Aorta (tissue), 5 donors: Measurements from ENCODE around the gene ABCC11. TPM values are rescaled to one million over a fixed set of nuclear protein-coding genes. Genes with fewer than 3 reads are reported as not detected.

Source experiments
- ATAC-seq: fragments of 200-7000 bp; cut with Tn5 transposase; one replicate; pipeline ENCODE4 v1.9.1; 2022; ENCODE audit warnings: moderate library complexity; ENCODE audit not compliant: low FRiP score
- DNase-seq, 2 donors: peaks; one replicate each; pipeline ENCODE4 v3.0.0-alpha.2; 2020
- H3K27ac ChIP-seq, 2 donors: one replicate each; pipeline ENCODE4 v1.5.1; 2013; ENCODE audit warnings: low read length in 2 of 2, mild to moderate bottlenecking in 2 of 2, moderate library complexity in 2 of 2, control low read depth in 1 of 2, inconsistent platforms in 1 of 2, low read depth in 1 of 2
- H3K27me3 ChIP-seq, 2 donors: one replicate each; pipeline ENCODE4 v1.6.1; 2013; ENCODE audit warnings: control low read depth in 1 of 2, low read length in 1 of 2, mild to moderate bottlenecking in 1 of 2, moderate library complexity in 1 of 2; ENCODE audit not compliant: insufficient read depth in 2 of 2, control insufficient read depth in 1 of 2
- H3K36me3 ChIP-seq, 2 donors: one replicate each; pipeline ENCODE4 v1.6.1; 2013; ENCODE audit warnings: control low read depth in 1 of 2, low read length in 1 of 2, mild to moderate bottlenecking in 1 of 2; ENCODE audit not compliant: insufficient read depth in 2 of 2, control insufficient read depth in 1 of 2
- H3K4me1 ChIP-seq, 2 donors: one replicate each; pipeline ENCODE4 v1.6.1; 2013; ENCODE audit warnings: low read length in 2 of 2, control low read depth in 1 of 2, mild to moderate bottlenecking in 1 of 2, moderate library complexity in 1 of 2; ENCODE audit not compliant: insufficient read depth in 2 of 2, control insufficient read depth in 1 of 2
- H3K4me3 ChIP-seq, 2 donors: one replicate each; pipeline ENCODE4 v1.5.1; 2013; ENCODE audit warnings: low read length in 2 of 2, control low read depth in 1 of 2, mild to moderate bottlenecking in 1 of 2
- H3K9me3 ChIP-seq: one replicate; pipeline ENCODE4 v1.6.1; 2013; ENCODE audit warnings: mild to moderate bottlenecking, low read length; ENCODE audit not compliant: control insufficient read depth
- WGBS, 2 donors: extraction: QIAGEN DNeasy Blood & Tissue Kit; methylation state at CpG; one replicate each; pipeline ENCODE4 v1.1.7; 2013; 5-methylcytosine and 5-hydroxymethylcytosine counted together
- intact Hi-C, 2 donors: fragments of 100-400 bp; cut with DNase I; formaldehyde crosslinking; loops; one replicate each; pipeline versions ENCODE4 v1.14.2 to v1.15.0; 2022
- polyA plus RNA-seq, 2 donors: library from polyadenylated mRNA; stranded (reverse); fragments of 200-250 nt; gene quantifications; one replicate each; pipeline ENCODE4 v1.2.3, GENCODE V29; 2013
- total RNA-seq, 2 donors: library from RNA; stranded (reverse); fragmentation: NEBNext Ultra II Directional; extraction: Animal tissue kit (Norgen Biotek cat#: 25700); gene quantifications; one replicate each; pipeline ENCODE4 v1.2.1, GENCODE V29; 2021
- donor health status: healthy with polysubstance abuse.
- donor health status: Bipolar disorder and iron deficiency.
- donor health status: DM: no; HTN: no; CAD: no.
- donor health status: DM: no; HTN: no; CAD: no.
- donor health status: DM: yes; HTN: yes; CAD: no.

Gene ABCC11
- total and polyA plus RNA-seq, 4 donors: 0.13 TPM; not detected in 3

GRCh38 chr16:48143812-48144368, 103.4 kb downstream of the ABCC11 start:
- DNase-seq: no peak
- intact Hi-C loops: no loop called here

DNA sequence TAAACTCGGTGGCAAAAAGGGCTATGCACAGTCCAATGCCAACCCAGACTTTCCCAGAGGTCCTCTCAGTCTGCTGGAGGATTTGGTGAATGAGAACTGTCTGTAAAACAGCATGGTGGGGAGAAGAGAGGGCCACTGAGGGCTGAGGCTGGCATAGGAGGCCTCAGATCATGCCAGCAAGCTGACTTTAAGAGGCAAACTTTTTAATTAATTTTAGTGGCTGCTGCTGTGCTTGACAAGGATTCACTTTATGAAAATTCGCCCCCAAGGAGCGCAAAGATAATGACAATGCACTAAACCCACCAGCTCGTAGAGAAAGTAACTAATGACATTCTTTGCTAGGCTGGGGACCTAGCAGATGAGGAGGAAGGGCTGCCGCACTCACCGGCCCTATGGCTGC, 106.5 kb downstream of the ABCC11 start:
- H3K27me3 ChIP-seq: no peaks in the 10 kb centered on the region
- no peak overlapping the region for H3K27ac ChIP-seq
- H3K36me3 ChIP-seq: no peaks in the 10 kb centered on the region
- ATAC-seq: no peak
- H3K9me3 ChIP-seq: peaks cover 2% of the 10 kb centered on the region
- H3K4me1 ChIP-seq: no peaks in the 10 kb centered on the region
- H3K4me3 ChIP-seq: no peak overlapping the region
- 89 to 95% methylated on average over 6 of the region's 6 CpGs for WGBS, 2 donors
- no peak for DNase-seq
- intact Hi-C loops: no loop called here

More at GRCh38 chr16:48143812-48144368, 103.4 kb downstream of the ABCC11 start:
- Histone ChIP-seq H3K36me3 (no peaks in the 10 kb centered on the region), H3K4me1 (no peaks in the 10 kb centered on the region), H3K4me3 (no peak overlapping the region), H3K27me3 (no peaks in the 10 kb centered on the region), H3K27ac (no peak overlapping the region), H3K9me3 (peaks cover 2% of the 10 kb centered on the region)
- 91 to 94% methylated on average over 9 of the region's 9 CpGs for WGBS, 2 donors
- ATAC-seq: no peak

DNA sequence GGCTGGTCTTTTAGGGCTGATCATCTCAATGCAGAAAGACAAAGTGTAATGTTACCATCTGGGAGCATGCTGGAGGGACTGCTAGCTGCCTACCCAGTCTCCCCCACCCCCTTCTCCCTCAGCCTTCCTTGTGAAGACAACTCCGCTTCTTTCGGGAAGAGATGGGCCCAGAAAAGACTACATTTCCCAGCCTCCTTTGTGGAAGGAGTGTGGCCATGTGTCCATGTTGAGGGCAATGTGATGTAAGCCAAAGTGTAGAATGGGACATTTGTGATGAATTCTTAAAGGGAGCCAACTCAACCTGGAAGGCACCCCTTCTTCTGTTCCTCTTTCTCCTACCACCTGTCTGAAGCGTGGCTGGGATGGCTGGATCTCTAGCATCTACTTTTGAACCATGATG, 107.8 kb downstream of the ABCC11 start:
- Histone ChIP-seq H3K4me1 (no peaks in the 10 kb centered on the region), H3K27ac (no peak overlapping the region), H3K27me3 (no peaks in the 10 kb centered on the region), H3K36me3 (no peaks in the 10 kb centered on the region), H3K9me3 (no peaks in the 10 kb centered on the region), H3K4me3 (no peak overlapping the region)
- ATAC-seq (no peak), DNase-seq (no peak)
- intact Hi-C loops: no loop called here
- WGBS, 2 donors: 90 to 92% methylated on average over 3 of the region's 3 CpGs

DNA sequence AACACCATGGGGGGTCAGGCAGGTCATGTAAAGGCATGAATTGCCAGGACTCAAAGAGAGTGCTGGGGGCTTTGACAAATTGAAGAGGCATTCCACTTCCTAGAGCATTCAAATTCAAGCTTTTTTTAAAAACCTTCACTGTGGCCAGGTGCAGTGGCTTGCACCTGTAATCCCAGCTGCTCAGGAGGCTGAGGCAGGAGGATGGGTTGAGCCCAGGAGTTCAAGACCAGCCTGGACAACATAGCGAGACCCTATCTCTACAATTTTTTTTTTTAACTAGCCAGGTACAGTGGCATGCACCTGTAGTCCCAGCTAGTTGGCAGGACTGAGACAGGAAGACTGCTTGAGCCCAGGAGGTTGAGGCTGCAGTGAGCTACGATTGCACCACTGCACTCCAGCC, 108.8 kb downstream of the ABCC11 start:
- H3K9me3 ChIP-seq: no peaks in the 10 kb centered on the region
- no peak for DNase-seq
- no peak for ATAC-seq
- intact Hi-C loops: no loop called here
- H3K4me1 ChIP-seq: no peaks in the 10 kb centered on the region
- no peaks in the 10 kb centered on the region for H3K36me3 ChIP-seq
- H3K27me3 ChIP-seq: no peaks in the 10 kb centered on the region
- H3K27ac ChIP-seq: no peak overlapping the region
- H3K4me3 ChIP-seq: no peak overlapping the region
- 76 to 85% methylated on average over 2 of the region's 2 CpGs for WGBS, 2 donors

- no peak overlapping the region for H3K4me3 ChIP-seq
- no peak for DNase-seq
- WGBS, 2 donors: 80 to 84% methylated on average over 3 of the region's 3 CpGs
- H3K4me1 ChIP-seq: no peaks in the 10 kb centered on the region
- H3K36me3 ChIP-seq: no peaks in the 10 kb centered on the region
- no peaks in the 10 kb centered on the region for H3K27me3 ChIP-seq
- no peak overlapping the region for H3K27ac ChIP-seq
- intact Hi-C loops: no loop called here
- no peaks in the 10 kb centered on the region for H3K9me3 ChIP-seq
- ATAC-seq: no peak
Measured at GRCh38 chr16:48137822-48138221, 109.5 kb downstream of the ABCC11 start.

DNA sequence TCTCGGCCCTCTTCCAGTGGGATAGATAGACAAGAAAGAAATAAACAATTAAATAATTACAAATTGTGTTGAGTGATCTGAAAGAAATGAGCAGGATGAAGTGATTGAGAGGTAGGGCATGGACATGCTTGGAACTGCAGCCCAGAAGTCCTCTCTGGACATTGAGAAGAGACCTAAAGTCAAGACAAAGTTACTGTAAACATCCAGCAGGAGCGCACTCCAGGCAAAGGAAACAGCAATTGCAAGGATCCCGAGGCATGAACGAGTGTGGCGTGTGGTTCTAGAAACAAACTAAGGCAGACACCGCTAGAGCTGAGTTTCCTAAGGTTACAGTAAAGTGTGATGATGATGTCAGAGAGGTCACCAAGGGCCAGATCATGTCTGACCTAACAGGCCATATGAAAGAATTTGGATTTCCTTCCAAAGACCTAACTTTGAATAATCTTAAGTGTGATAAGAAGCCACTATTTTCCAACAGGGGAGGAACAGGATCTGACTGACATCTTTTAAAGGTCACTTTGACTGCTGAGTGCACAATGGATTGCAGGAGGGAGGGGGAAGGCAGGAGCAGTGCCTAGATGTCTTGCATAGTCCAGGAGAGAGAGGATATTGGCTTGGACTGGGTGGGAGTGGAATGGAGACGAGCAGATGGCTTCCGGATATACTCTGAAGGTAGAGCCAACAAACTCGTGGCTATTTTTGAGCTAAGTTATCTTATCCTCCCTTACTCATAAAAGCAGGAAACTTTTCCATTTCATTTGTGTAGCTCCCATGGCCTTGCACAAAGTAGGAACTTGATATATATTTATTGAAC, 110.6 kb downstream of the ABCC11 start:
- WGBS, 2 donors: 69 to 70% methylated on average over 9 of the region's 9 CpGs
- ATAC-seq: no peak
- intact Hi-C loops: no loop called here

DNA sequence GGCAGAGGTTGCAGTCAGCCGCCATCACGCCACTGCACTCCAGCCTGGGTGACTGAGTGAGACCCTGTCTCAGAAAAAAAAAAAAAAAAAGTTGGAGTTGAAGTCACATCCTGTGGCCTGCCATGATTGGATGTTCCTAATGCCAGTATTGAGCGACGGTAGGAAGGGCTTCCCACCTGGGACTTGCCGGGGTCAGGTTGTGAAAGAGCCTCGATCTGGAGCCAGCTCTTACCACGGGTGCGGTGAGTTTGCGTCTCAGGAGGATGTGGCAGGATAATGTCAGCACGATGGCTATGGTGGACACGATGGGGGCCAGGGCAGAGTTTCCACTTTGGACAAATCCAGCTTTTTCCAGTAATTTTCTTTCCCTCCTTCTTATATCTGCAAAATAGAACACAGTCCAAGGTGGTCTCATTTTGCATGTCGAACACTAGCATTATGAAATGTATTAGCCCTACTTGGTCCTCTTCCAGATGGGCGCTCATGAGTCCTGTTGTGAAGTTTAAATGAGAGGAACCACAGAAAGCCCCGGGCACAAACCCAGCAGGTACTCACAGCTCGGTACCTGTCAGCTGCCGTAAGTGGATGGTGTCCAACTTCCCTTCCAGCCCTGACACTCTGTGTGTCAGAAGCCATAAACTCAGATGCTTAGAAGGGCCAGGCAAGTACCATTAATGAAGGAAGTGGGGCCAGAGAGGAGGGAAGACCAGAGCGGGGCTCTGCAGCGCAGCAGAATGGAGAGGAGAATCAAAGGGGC, 113.7 kb downstream of the ABCC11 start:
- no peak overlapping the region for H3K4me3 ChIP-seq
- DNase-seq (no peak), ATAC-seq (no peak)
- no peaks in the 10 kb centered on the region for H3K9me3 ChIP-seq
- no peak overlapping the region for H3K27ac ChIP-seq
- no peaks in the 10 kb centered on the region for H3K4me1 ChIP-seq
- intact Hi-C loops: no loop called here
- no peaks in the 10 kb centered on the region for H3K27me3 ChIP-seq
- H3K36me3 ChIP-seq: no peaks in the 10 kb centered on the region
- WGBS, 2 donors: 91 to 94% methylated on average over 18 of the region's 18 CpGs

More for the DNA sequence above, 110.6 kb downstream of the ABCC11 start:
- H3K4me1 ChIP-seq: no peaks in the 10 kb centered on the region
- DNase-seq: no peak
- H3K27ac ChIP-seq: no peak overlapping the region
- H3K27me3 ChIP-seq: no peaks in the 10 kb centered on the region
- H3K36me3 ChIP-seq: no peaks in the 10 kb centered on the region
- H3K4me3 ChIP-seq: no peak overlapping the region
- no peaks in the 10 kb centered on the region for H3K9me3 ChIP-seq

DNA sequence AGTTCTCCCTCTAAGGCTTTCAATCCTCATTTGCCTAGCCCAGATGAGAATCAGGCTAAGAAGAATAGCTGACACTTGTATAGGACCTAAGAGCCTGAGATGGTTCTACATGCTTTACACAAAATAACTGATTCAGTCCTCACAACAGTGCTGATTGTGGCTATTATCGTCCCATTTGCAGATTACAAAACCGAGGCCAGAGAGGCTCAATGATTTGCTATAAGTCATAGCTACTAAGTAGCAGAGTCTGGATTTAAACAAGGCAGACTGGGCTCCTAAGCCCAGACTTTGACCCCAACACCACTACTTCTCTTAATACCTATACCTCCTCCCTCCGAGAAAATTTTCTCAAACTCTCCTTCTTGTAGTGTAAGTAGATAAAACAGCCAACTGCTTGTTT, 114.6 kb downstream of the ABCC11 start:
- Histone ChIP-seq H3K9me3 (no peaks in the 10 kb centered on the region), H3K4me1 (no peaks in the 10 kb centered on the region), H3K27me3 (no peaks in the 10 kb centered on the region), H3K36me3 (no peaks in the 10 kb centered on the region), H3K4me3 (no peak overlapping the region), H3K27ac (no peak overlapping the region)
- DNase-seq (no peak), ATAC-seq (no peak)
- intact Hi-C loops: no loop called here
- 49 to 51% methylated on average over 3 of the region's 3 CpGs for WGBS, 2 donors
